Measurements from ENCODE around the gene TYK2. TPM values are rescaled to one million over a fixed set of nuclear protein-coding genes. Genes with fewer than 3 reads are reported as not detected.

Gene TYK2
- total and polyA plus RNA-seq, 4 donors: 47.9 to 63.1 (median 59.6) TPM

GRCh38 chr19:10419646-10420443 is 39.5 kb upstream of the TYK2 start:
- H3K36me3 ChIP-seq (ENCODE audit: control insufficient read depth in 4 of 4, insufficient read depth in 3 of 4, low read depth in 1 of 4, low read length in 3 of 4): no peaks in the 10 kb centered on the region
- peaks cover 7 to 35% (median 17%) of the 10 kb centered on the region in 4 donors for H3K4me1 ChIP-seq (ENCODE audit: control insufficient read depth in 4 of 4, insufficient read depth in 4 of 4, low read length in 3 of 4)
- 3% methylated on average over 61 of the region's 61 CpGs for WGBS
- no peaks in the 10 kb centered on the region for H3K9me3 ChIP-seq (ENCODE audit: control insufficient read depth in 4 of 4, low read length in 3 of 4)
- no peak for DNase-seq (ENCODE audit: low spot score)
- no peak overlapping the region for H3K4me3 ChIP-seq (ENCODE audit: low read depth in 1 of 3, low read length in 3 of 3)
- no peak overlapping the region for H3K9ac ChIP-seq (ENCODE audit: low read depth in 1 of 2, low read length in 2 of 2)
- peaks cover 5 to 11% (median 7%) of the 10 kb centered on the region in 4 donors for H3K27me3 ChIP-seq (ENCODE audit: control insufficient read depth in 4 of 4, insufficient read depth in 4 of 4, low read length in 3 of 4)
- H3K27ac ChIP-seq (ENCODE audit: low read depth in 1 of 2, low read length in 2 of 2): no peak overlapping the region
- TF ChIP-seq EGR1 (IDR thresholded peaks at IDR 0.05; ENCODE audit: low read depth in 2 of 2): no peak
- no peak for TF ChIP-seq GABPA (IDR thresholded peaks at IDR 0.05 in 1 of 2, conservative IDR thresholded peaks at IDR 0.05 in 1 of 2)
- no peak for TF ChIP-seq FOXA1 (IDR thresholded peaks at IDR 0.05)

- H3K4me3 ChIP-seq (ENCODE audit: low read depth in 1 of 3, low read length in 3 of 3): no peak overlapping the region
- WGBS: 3% methylated on average over 40 of the region's 40 CpGs
- no peak for DNase-seq (ENCODE audit: low spot score)
- H3K9me3 ChIP-seq (ENCODE audit: control insufficient read depth in 4 of 4, low read length in 3 of 4): no peaks in the 10 kb centered on the region
- peaks cover 5 to 11% (median 7%) of the 10 kb centered on the region in 4 donors for H3K27me3 ChIP-seq (ENCODE audit: control insufficient read depth in 4 of 4, insufficient read depth in 4 of 4, low read length in 3 of 4)
- no peaks in the 10 kb centered on the region for H3K36me3 ChIP-seq (ENCODE audit: control insufficient read depth in 4 of 4, insufficient read depth in 3 of 4, low read depth in 1 of 4, low read length in 3 of 4)
- H3K27ac ChIP-seq (ENCODE audit: low read depth in 1 of 2, low read length in 2 of 2): no peak overlapping the region
- no peak overlapping the region for H3K9ac ChIP-seq (ENCODE audit: low read depth in 1 of 2, low read length in 2 of 2)
- H3K4me1 ChIP-seq (ENCODE audit: control insufficient read depth in 4 of 4, insufficient read depth in 4 of 4, low read length in 3 of 4): peaks cover 5 to 29% (median 12%) of the 10 kb centered on the region in 4 donors
- TF ChIP-seq ATF3 (IDR thresholded peaks at IDR 0.05): no peak
- TF ChIP-seq TAF1 (conservative IDR thresholded peaks at IDR 0.05): no peak
- TF ChIP-seq GABPA (IDR thresholded peaks at IDR 0.05 in 1 of 2, conservative IDR thresholded peaks at IDR 0.05 in 1 of 2): no peak
These were observed 38.9 kb upstream of the TYK2 start for GRCh38 chr19:10419200-10419645.

GRCh38 chr19:10418485-10419199 is 38.3 kb upstream of the TYK2 start:
- H3K4me3 ChIP-seq (ENCODE audit: low read depth in 1 of 3, low read length in 3 of 3): no peak overlapping the region
- no peaks in the 10 kb centered on the region for H3K9me3 ChIP-seq (ENCODE audit: control insufficient read depth in 4 of 4, low read length in 3 of 4)
- peaks cover 5 to 25% (median 12%) of the 10 kb centered on the region in 4 donors for H3K4me1 ChIP-seq (ENCODE audit: control insufficient read depth in 4 of 4, insufficient read depth in 4 of 4, low read length in 3 of 4)
- H3K36me3 ChIP-seq (ENCODE audit: control insufficient read depth in 4 of 4, insufficient read depth in 3 of 4, low read depth in 1 of 4, low read length in 3 of 4): no peaks in the 10 kb centered on the region
- H3K27me3 ChIP-seq (ENCODE audit: control insufficient read depth in 4 of 4, insufficient read depth in 4 of 4, low read length in 3 of 4): peaks cover 5 to 11% (median 7%) of the 10 kb centered on the region in 4 donors
- TF ChIP-seq TAF1 (conservative IDR thresholded peaks at IDR 0.05) (no peak), ZBTB33 (IDR thresholded peaks at IDR 0.05) (no peak), HNF4A (conservative IDR thresholded peaks at IDR 0.05) (no peak), HNF4G (IDR thresholded peaks at IDR 0.05) (no peak), FOXA1 (IDR thresholded peaks at IDR 0.05) (no peak), CTCF (IDR thresholded peaks at IDR 0.05; ENCODE audit: low read depth, low read length, missing input control) (no peak), SP1 (IDR thresholded peaks at IDR 0.05) (no peak), RXRA (IDR thresholded peaks at IDR 0.05) (no peak), RAD21 (IDR thresholded peaks at IDR 0.05) (no peak), FOXA2 (IDR thresholded peaks at IDR 0.05) (no peak)
- 3% methylated on average over 32 of the region's 32 CpGs for WGBS
- no peak overlapping the region for H3K27ac ChIP-seq (ENCODE audit: low read depth in 1 of 2, low read length in 2 of 2)
- no peak for DNase-seq (ENCODE audit: low spot score)
- no peak overlapping the region for H3K9ac ChIP-seq (ENCODE audit: low read depth in 1 of 2, low read length in 2 of 2)

Data from liver (tissue), 9 donors.